HTR-8/SVneo (cell line): ENCODE data around the gene ARL14.

ENCODE experiments used
- DNase-seq: peaks from one replicate; pipeline ENCODE4 v3.0.0; 2011; ENCODE audit warnings: low spot score, mixed read lengths; ENCODE audit not compliant: insufficient read length
- FAIRE-seq: peaks from 2 replicates; lab custom pipeline; 2011; peaks lifted over from hg19 to GRCh38; lab: Jason Lieb, UNC

Gene ARL14

GRCh38 chr3:160676547-160677303 is at the start of gene ARL14:
Gene ARL14 (plus strand): TSS chr3:160677160. CDS start chr3:160677347, 187 bp downstream.
- DNase-seq: no peak
- no peak for FAIRE-seq

GRCh38 chr3:160629491-160629890 is 47.5 kb upstream of the ARL14 start:
- FAIRE-seq (no peak), DNase-seq (no peak)

GRCh38 chr3:160633361-160634083 is 43.4 kb upstream of the ARL14 start:
- FAIRE-seq: no peak
- DNase-seq: no peak

GRCh38 chr3:160635213-160635612 is 41.7 kb upstream of the ARL14 start:
- DNase-seq (no peak), FAIRE-seq (no peak)

GRCh38 chr3:160637086-160637485 is 39.9 kb upstream of the ARL14 start:
- DNase-seq: no peak
- FAIRE-seq: no peak

- FAIRE-seq (no peak), DNase-seq (no peak)
Measured at GRCh38 chr3:160638184-160638583, 38.8 kb upstream of the ARL14 start.

- DNase-seq (no peak), FAIRE-seq (peak; percentile 20)
Measured at GRCh38 chr3:160641665-160642309, 35.2 kb upstream of the ARL14 start.

- no peak for DNase-seq
- FAIRE-seq: no peak
Measured at GRCh38 chr3:160643994-160644393, 33.0 kb upstream of the ARL14 start.

- FAIRE-seq: no peak
- DNase-seq: no peak
Measured at GRCh38 chr3:160644491-160644890, 32.5 kb upstream of the ARL14 start.

GRCh38 chr3:160648701-160649100 is 28.3 kb upstream of the ARL14 start:
- FAIRE-seq (no peak), DNase-seq (no peak)

- FAIRE-seq (no peak), DNase-seq (no peak)
Measured at GRCh38 chr3:160649596-160649995, 27.4 kb upstream of the ARL14 start.

GRCh38 chr3:160653512-160653911 is 23.4 kb upstream of the ARL14 start:
- DNase-seq (no peak), FAIRE-seq (peak; percentile 68)

- DNase-seq (no peak), FAIRE-seq (no peak)
Measured at GRCh38 chr3:160660902-160661301, 16.1 kb upstream of the ARL14 start.

GRCh38 chr3:160661660-160662059 is 15.3 kb upstream of the ARL14 start:
- FAIRE-seq: no peak
- no peak for DNase-seq

GRCh38 chr3:160665231-160665630 is 11.7 kb upstream of the ARL14 start:
- DNase-seq (no peak), FAIRE-seq (no peak)

GRCh38 chr3:160665784-160666526 is 11.0 kb upstream of the ARL14 start:
- FAIRE-seq (no peak), DNase-seq (no peak)

- FAIRE-seq (no peak), DNase-seq (no peak)
Measured at GRCh38 chr3:160667452-160667851, 9.5 kb upstream of the ARL14 start.

GRCh38 chr3:160668454-160668853 is 8.5 kb upstream of the ARL14 start:
- no peak for FAIRE-seq
- DNase-seq: no peak

GRCh38 chr3:160671231-160671630 is 5.7 kb upstream of the ARL14 start:
- no peak for FAIRE-seq
- DNase-seq: no peak

- no peak for FAIRE-seq
- DNase-seq: no peak
Measured at GRCh38 chr3:160671995-160672394, 5.0 kb upstream of the ARL14 start.
